Stimulated activated CD4-positive, alpha-beta T cell treated with anti-CD3 and anti-CD28 coated beads, Interleukin-4, amount 100 ng/mL, for 4 hours (primary cell): ENCODE measurements around the gene RNFT2.

Source experiments
- DNase-seq, 2 experiments: peaks; one replicate each; pipeline ENCODE4 v3.0.0-alpha.2; 2020

RNFT2 gene

DNA sequence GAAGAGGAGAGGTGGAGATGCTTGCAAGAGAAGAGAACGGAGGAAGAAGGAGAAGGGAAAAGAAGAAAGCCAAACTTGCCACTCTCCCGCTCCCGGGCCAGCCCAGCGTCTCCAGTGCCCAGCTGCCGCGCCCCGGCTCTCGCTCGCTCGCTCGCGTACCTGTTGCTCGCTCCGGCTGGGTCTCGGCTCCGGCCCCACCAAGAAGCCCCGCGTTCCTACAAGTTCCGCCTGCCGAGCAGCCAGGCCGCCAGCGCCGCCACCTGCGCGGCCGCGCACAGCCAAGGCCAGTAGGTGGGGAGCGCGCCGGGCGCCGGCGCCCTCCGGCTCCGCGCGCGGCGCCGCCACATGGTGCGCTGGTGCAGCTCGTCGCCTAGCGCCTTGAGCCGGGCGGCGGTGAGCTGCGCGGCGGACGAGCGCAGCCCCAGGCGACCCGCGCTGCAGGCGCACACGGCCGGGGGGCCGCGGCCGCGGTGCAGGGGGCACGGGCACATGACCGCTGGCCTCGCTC is 142.8 kb downstream of the RNFT2 start:
- DNase-seq, result peak in 1 of 2 experiments; percentile 27

- no peak for DNase-seq
Observed at GRCh38 chr12:116881325-116881876, 143.3 kb downstream of the RNFT2 start, which contains the start of gene HRK. Gene HRK, minus strand, starts transcription at chr12:116881441. Its CDS starts 134 bp downstream, at chr12:116881307.

GRCh38 chr12:116881877-116882507 is 143.9 kb downstream of the RNFT2 start:
- no peak for DNase-seq

GRCh38 chr12:116882742-116883141 is 144.6 kb downstream of the RNFT2 start:
- no peak for DNase-seq

DNA sequence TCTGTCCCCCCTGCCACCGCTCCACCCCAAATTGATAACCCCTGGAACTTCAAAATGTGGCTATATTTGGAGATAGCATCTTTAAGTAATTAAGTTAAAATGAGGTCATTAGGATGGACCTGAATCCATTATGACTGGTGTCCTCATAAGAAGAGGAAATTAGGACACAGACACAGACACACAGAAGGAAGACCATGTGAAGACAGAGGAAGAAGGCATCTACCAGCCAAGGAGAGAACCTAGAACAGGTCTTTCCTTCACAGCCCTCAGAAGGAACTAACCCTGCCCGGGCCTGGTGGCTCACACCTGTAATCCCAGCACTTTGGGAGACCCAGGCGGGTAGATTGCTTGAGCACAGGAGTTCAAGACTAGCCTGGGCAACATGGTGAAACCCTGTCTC is 146.8 kb downstream of the RNFT2 start:
- no peak for DNase-seq

GRCh38 chr12:116885491-116885890 is 147.4 kb downstream of the RNFT2 start:
- no peak for DNase-seq

DNA sequence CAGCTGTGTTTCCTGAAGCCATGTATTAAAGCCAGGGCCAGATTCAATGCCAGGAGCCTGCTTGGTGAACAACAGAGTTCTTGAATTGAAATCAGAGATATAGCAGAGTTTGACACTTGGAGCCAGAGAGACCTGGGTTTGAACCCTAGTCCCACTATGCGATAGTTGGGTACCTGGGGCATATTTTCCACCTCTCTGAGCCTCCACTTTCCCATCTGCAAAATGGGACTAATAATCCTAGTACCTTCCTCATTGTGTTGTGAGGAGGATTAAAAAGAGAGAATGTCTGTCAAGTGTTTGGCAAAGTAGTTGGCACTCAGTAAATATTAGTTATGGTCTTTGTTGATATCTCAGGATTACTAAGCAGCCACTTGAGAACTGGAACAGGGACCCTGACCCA is 149.1 kb downstream of the RNFT2 start:
- DNase-seq, result no peak

GRCh38 chr12:116887897-116888296 is 149.8 kb downstream of the RNFT2 start:
- DNase-seq, result no peak

- DNase-seq, result no peak
Observed at GRCh38 chr12:116890330-116890729, 152.2 kb downstream of the RNFT2 start.

GRCh38 chr12:116891019-116891418 is 152.9 kb downstream of the RNFT2 start:
- DNase-seq, result no peak

GRCh38 chr12:116892349-116893140 is 154.4 kb downstream of the RNFT2 start:
- DNase-seq, result no peak

DNA sequence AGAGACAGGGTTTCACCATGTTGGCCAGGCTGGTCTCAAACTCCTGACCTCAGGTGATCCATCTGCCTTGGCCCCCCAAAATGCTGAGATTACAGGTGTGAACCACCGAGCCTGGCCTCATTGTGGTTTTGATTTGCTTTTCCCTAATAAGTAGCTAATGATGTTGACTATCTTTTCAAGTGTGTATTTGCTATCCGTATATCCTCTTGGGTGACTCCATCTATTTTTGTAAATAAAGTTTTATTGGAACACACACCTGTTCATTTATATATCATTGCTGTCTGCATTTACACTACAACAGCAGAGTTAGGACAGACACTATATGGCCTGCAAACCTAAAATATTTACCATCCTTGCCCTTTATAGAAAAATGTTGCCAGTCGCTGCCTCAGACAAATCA is 156.8 kb downstream of the RNFT2 start:
- DNase-seq, result no peak

GRCh38 chr12:116896411-116896924 is 158.4 kb downstream of the RNFT2 start:
- no peak for DNase-seq

DNA sequence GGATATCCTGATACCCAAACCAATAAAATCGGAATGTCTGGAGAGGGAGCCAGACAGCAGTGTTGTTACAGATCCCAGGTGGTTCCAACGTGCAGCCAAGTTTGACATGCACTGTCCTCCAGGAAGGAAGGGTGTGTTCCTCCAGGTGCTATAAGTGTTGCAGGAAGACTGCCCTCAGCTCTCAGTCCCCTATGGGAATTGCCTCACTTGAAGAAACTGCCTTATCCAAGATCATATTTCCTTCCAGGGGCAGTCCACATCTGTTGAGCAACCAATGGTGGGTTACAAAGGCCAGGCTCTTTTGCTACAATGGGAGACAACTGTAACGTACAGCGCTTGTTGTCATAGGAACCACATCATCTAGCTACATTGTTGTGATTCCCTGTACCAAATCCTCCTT is 159.4 kb downstream of the RNFT2 start:
- no peak for DNase-seq

DNA sequence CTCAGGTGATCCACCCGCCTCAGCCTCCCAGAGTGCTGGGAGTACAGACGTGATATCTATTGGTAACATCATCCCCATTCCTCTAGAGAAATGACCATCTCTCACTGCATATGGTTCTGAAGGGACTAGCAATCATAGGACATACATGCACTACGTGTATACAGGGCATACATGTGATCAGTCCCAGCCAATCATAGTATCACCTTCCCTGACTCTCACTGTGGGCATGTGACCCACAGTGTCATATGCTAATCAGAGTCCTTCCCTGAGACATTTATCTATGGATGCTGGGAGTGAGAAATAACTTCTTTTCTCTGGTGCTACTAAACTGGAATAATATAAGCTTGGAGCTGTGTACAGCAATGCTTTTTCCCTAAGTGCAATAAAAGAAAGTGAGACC is 160.6 kb downstream of the RNFT2 start:
- DNase-seq, result no peak

- no peak for DNase-seq
Observed at GRCh38 chr12:116901612-116902011, 163.5 kb downstream of the RNFT2 start.
